GM23338 (cell line): ENCODE measurements around the gene DACH1. TPM values are rescaled to one million over a fixed set of nuclear protein-coding genes. Genes with fewer than 3 reads are reported as not detected.

Experiments
- ATAC-seq: fragments of 200-7000 bp; cut with Tn5 transposase; 3 replicates; pipeline ENCODE4 v1.9.1; 2020
- DNase-seq: peaks from one replicate; pipeline ENCODE4 v3.0.0-alpha.2; 2015; ENCODE audit warnings: low spot score
- H2AFZ ChIP-seq: fragments of 200-600 bp; sonication (generic); 2 replicates; pipeline ENCODE4 v1.8.0; 2016; ENCODE audit warnings: antibody characterized with exemption, mild to moderate bottlenecking, moderate library complexity
- H3F3A ChIP-seq: fragments of 200-600 bp; sonication (generic); replicated peaks from 2 replicates; pipeline ENCODE4 v1.8.0; 2017; ENCODE audit warnings: antibody characterized with exemption, mixed run types, low read depth
- H3K27ac ChIP-seq: fragments of 200-600 bp; sonication (generic); 2 replicates; pipeline ENCODE4 v1.6.1; 2016; ENCODE audit warnings: low read depth
- H3K27me3 ChIP-seq: fragments of 200-600 bp; sonication (generic); 2 replicates; pipeline ENCODE4 v1.8.0; 2016; ENCODE audit warnings: mild to moderate bottlenecking, mixed run types, moderate library complexity; ENCODE audit not compliant: insufficient read depth
- H3K36me3 ChIP-seq: fragments of 200-600 bp; sonication (generic); 2 replicates; pipeline ENCODE4 v1.8.0; 2016; ENCODE audit warnings: mild to moderate bottlenecking; ENCODE audit not compliant: insufficient read depth
- H3K4me1 ChIP-seq: fragments of 200-600 bp; sonication (generic); 2 replicates; pipeline ENCODE4 v1.8.0; 2016; ENCODE audit warnings: mild to moderate bottlenecking, moderate library complexity; ENCODE audit not compliant: insufficient read depth
- H3K4me2 ChIP-seq: fragments of 200-600 bp; sonication (generic); 2 replicates; pipeline ENCODE4 v1.7.1; 2017; ENCODE audit warnings: mixed run types
- H3K4me3 ChIP-seq: fragments of 200-600 bp; sonication (generic); 2 replicates; pipeline ENCODE4 v1.6.1; 2016; ENCODE audit warnings: mixed run types
- H3K79me2 ChIP-seq: fragments of 200-600 bp; sonication (generic); replicated peaks from 2 replicates; pipeline ENCODE4 v1.8.0; 2017; ENCODE audit warnings: mild to moderate bottlenecking; ENCODE audit not compliant: insufficient read depth
- H3K9me2 ChIP-seq: fragments of 200-600 bp; sonication (generic); 2 replicates; pipeline ENCODE4 v1.8.0; 2017; ENCODE audit not compliant: insufficient read depth
- H4K20me1 ChIP-seq: fragments of 200-600 bp; sonication (generic); replicated peaks from 2 replicates; pipeline ENCODE4 v1.8.0; 2017; ENCODE audit warnings: mild to moderate bottlenecking; ENCODE audit not compliant: insufficient read depth
- H3K27ac Mint-ChIP-seq: 2 replicates; pipeline ENCODE4 v1.8.0; 2020; ENCODE audit warnings: inconsistent platforms, mild to moderate bottlenecking, moderate library complexity, mixed read lengths
- H3K27me3 Mint-ChIP-seq: 3 replicates; pipeline ENCODE4 v1.8.0; 2022; ENCODE audit warnings: low read depth, mild to moderate bottlenecking, moderate library complexity, mixed read lengths, inconsistent platforms; ENCODE audit not compliant: insufficient read depth, poor library complexity
- H3K36me3 Mint-ChIP-seq: 3 replicates; pipeline ENCODE4 v1.8.0; 2021; ENCODE audit warnings: low read depth, mild to moderate bottlenecking, inconsistent platforms, moderate library complexity, mixed read lengths
- H3K4me1 Mint-ChIP-seq: 3 replicates; pipeline ENCODE4 v1.8.0; 2020; ENCODE audit warnings: mild to moderate bottlenecking, inconsistent platforms, mixed read lengths
- H3K4me3 Mint-ChIP-seq: 3 replicates; pipeline ENCODE4 v1.8.0; 2021; ENCODE audit warnings: moderate library complexity, mild to moderate bottlenecking, inconsistent platforms, mixed read lengths
- H3K9me3 Mint-ChIP-seq: 3 replicates; pipeline ENCODE4 v1.8.0; 2020; ENCODE audit warnings: moderate library complexity, mild to moderate bottlenecking, inconsistent platforms, mixed read lengths
- CREB1 ChIP-seq: fragments of 250-450 bp; sonication (Bioruptor Pico); IDR thresholded peaks from 2 replicates; pipeline ENCODE4 v1.5.0; 2020; ENCODE audit warnings: low read depth, mild to moderate bottlenecking, moderate library complexity
- EZH2 ChIP-seq: fragments of 200-600 bp; sonication (generic); IDR thresholded peaks from one replicate; pipeline ENCODE4 v1.8.0; 2017; ENCODE audit warnings: antibody characterized with exemption, mild to moderate bottlenecking, low read depth; ENCODE audit not compliant: unreplicated experiment
- EZH2phosphoT487 ChIP-seq: fragments of 200-600 bp; sonication (generic); IDR thresholded peaks from one replicate; pipeline ENCODE4 v1.8.1; 2018; ENCODE audit warnings: antibody characterized with exemption; ENCODE audit not compliant: unreplicated experiment
- JUNB ChIP-seq: IDR thresholded peaks from one replicate; pipeline ENCODE4 v1.6.1; 2016; ENCODE audit warnings: antibody characterized with exemption; ENCODE audit not compliant: unreplicated experiment
- NANOG ChIP-seq: IDR thresholded peaks from 2 replicates; pipeline ENCODE4 v1.6.1; 2016; ENCODE audit warnings: antibody characterized with exemption, borderline replicate concordance
- POLR2AphosphoS5 ChIP-seq: IDR thresholded peaks from 2 replicates; pipeline ENCODE4 v1.6.1; 2016; ENCODE audit warnings: antibody characterized with exemption, low read depth
- STAT1 ChIP-seq: IDR thresholded peaks from one replicate; pipeline ENCODE4 v1.6.1; 2016; ENCODE audit warnings: antibody characterized with exemption; ENCODE audit not compliant: unreplicated experiment
- ZNF114 ChIP-seq: fragments of 250-450 bp; sonication (Bioruptor Pico); IDR thresholded peaks from 2 replicates; pipeline ENCODE4 v1.5.0; 2020; ENCODE audit warnings: mild to moderate bottlenecking, moderate library complexity
- ZNF331 ChIP-seq: fragments of 250-450 bp; sonication (Bioruptor Pico); IDR thresholded peaks from 2 replicates; pipeline ENCODE4 v1.5.0; 2020; ENCODE audit warnings: low read depth, mild to moderate bottlenecking, moderate library complexity
- polyA plus RNA-seq: library from polyadenylated mRNA; unstranded; fragments of >200 nt; fragmentation: Nextera tagmentation; extraction: Ambion mirVana; gene quantifications from 2 replicates; pipeline ENCODE4 v1.2.1, GENCODE V29; 2016
- total RNA-seq: library from RNA; depleted of rRNA; stranded (reverse); fragments of >200 nt; shearing (Covaris generic); gene quantifications from 2 replicates; pipeline ENCODE4 v1.2.3, GENCODE V29; 2014
- TF ChIP-seq, protein P1 (sequence below): IDR thresholded peaks from one replicate; pipeline ENCODE4 v1.6.1; 2018; ENCODE audit warnings: antibody characterized with exemption; ENCODE audit not compliant: unreplicated experiment
- TF ChIP-seq, protein P2 (sequence below), 2 experiments: fragments of 200-600 bp in 1 of 2; sonication (generic) in 1 of 2; conservative IDR thresholded peaks; 2 replicates each; pipeline versions ENCODE4 v1.5.1 to v1.6.1; 2016 to 2017; ENCODE audit warnings: antibody characterized with exemption in 2 of 2, low read depth in 2 of 2, mild to moderate bottlenecking in 2 of 2, moderate library complexity in 1 of 2
- TF ChIP-seq, protein P3 (sequence below): IDR thresholded peaks from 2 replicates; pipeline ENCODE4 v1.6.1; 2016; ENCODE audit warnings: antibody characterized with exemption
- TF ChIP-seq, protein P4 (sequence below): fragments of 250-450 bp; sonication (Bioruptor Pico); IDR thresholded peaks from 2 replicates; pipeline ENCODE4 v1.5.0; 2020; ENCODE audit warnings: mild to moderate bottlenecking, moderate library complexity

The DACH1 gene
- total and polyA plus RNA-seq, 2 experiments from 2014 or later = 0.45 to 0.57 TPM

- H3F3A ChIP-seq = peaks cover 5% of the 10 kb centered on the region; the same call in 1 of the 2 replicates
- Mint-ChIP-seq H3K27ac (no peak overlapping the region), H3K9me3 (0 out of 3 replicates have a peak, but pooled peaks cover 2% of the 10 kb centered on the region), H3K27me3 (peaks cover 37% of the 10 kb centered on the region), H3K36me3 (no peaks in the 10 kb centered on the region), H3K4me3 (no peak overlapping the region), H3K4me1 (peaks cover 7% of the 10 kb centered on the region)
- DNase-seq (no peak), ATAC-seq (no peak)
- H2AFZ ChIP-seq = no peak overlapping the region
- H3K4me1 ChIP-seq = peaks cover 8% of the 10 kb centered on the region
- no peaks in the 10 kb centered on the region for H3K36me3 ChIP-seq
- H3K9me2 ChIP-seq = no peaks in the 10 kb centered on the region
- H3K27me3 ChIP-seq = peaks cover 63% of the 10 kb centered on the region
- H3K79me2 ChIP-seq = no peaks in the 10 kb centered on the region
- no peak overlapping the region for H3K4me2 ChIP-seq
- H3K27ac ChIP-seq = no peak overlapping the region
- no peak overlapping the region for H3K4me3 ChIP-seq
- TF ChIP-seq CREB1 (CRISPR knock-in tag) (no peak), ZNF331 (CRISPR knock-in tag) (no peak), JUNB (no peak), ZNF114 (CRISPR knock-in tag) (no peak), POLR2AphosphoS5 (no peak), STAT1 (no peak), NANOG (no peak), EZH2 (no peak), EZH2phosphoT487 (no peak)
- TF ChIP-seq, protein P1, sequence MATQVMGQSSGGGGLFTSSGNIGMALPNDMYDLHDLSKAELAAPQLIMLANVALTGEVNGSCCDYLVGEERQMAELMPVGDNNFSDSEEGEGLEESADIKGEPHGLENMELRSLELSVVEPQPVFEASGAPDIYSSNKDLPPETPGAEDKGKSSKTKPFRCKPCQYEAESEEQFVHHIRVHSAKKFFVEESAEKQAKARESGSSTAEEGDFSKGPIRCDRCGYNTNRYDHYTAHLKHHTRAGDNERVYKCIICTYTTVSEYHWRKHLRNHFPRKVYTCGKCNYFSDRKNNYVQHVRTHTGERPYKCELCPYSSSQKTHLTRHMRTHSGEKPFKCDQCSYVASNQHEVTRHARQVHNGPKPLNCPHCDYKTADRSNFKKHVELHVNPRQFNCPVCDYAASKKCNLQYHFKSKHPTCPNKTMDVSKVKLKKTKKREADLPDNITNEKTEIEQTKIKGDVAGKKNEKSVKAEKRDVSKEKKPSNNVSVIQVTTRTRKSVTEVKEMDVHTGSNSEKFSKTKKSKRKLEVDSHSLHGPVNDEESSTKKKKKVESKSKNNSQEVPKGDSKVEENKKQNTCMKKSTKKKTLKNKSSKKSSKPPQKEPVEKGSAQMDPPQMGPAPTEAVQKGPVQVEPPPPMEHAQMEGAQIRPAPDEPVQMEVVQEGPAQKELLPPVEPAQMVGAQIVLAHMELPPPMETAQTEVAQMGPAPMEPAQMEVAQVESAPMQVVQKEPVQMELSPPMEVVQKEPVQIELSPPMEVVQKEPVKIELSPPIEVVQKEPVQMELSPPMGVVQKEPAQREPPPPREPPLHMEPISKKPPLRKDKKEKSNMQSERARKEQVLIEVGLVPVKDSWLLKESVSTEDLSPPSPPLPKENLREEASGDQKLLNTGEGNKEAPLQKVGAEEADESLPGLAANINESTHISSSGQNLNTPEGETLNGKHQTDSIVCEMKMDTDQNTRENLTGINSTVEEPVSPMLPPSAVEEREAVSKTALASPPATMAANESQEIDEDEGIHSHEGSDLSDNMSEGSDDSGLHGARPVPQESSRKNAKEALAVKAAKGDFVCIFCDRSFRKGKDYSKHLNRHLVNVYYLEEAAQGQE = no peak
- TF ChIP-seq, protein P2, sequence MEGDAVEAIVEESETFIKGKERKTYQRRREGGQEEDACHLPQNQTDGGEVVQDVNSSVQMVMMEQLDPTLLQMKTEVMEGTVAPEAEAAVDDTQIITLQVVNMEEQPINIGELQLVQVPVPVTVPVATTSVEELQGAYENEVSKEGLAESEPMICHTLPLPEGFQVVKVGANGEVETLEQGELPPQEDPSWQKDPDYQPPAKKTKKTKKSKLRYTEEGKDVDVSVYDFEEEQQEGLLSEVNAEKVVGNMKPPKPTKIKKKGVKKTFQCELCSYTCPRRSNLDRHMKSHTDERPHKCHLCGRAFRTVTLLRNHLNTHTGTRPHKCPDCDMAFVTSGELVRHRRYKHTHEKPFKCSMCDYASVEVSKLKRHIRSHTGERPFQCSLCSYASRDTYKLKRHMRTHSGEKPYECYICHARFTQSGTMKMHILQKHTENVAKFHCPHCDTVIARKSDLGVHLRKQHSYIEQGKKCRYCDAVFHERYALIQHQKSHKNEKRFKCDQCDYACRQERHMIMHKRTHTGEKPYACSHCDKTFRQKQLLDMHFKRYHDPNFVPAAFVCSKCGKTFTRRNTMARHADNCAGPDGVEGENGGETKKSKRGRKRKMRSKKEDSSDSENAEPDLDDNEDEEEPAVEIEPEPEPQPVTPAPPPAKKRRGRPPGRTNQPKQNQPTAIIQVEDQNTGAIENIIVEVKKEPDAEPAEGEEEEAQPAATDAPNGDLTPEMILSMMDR (conservative IDR thresholded peaks at IDR 0.05; ENCODE audit: low read depth in 2 of 2) = no peak
- TF ChIP-seq, protein P3, sequence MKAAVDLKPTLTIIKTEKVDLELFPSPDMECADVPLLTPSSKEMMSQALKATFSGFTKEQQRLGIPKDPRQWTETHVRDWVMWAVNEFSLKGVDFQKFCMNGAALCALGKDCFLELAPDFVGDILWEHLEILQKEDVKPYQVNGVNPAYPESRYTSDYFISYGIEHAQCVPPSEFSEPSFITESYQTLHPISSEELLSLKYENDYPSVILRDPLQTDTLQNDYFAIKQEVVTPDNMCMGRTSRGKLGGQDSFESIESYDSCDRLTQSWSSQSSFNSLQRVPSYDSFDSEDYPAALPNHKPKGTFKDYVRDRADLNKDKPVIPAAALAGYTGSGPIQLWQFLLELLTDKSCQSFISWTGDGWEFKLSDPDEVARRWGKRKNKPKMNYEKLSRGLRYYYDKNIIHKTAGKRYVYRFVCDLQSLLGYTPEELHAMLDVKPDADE = no peak
- TF ChIP-seq, protein P4, sequence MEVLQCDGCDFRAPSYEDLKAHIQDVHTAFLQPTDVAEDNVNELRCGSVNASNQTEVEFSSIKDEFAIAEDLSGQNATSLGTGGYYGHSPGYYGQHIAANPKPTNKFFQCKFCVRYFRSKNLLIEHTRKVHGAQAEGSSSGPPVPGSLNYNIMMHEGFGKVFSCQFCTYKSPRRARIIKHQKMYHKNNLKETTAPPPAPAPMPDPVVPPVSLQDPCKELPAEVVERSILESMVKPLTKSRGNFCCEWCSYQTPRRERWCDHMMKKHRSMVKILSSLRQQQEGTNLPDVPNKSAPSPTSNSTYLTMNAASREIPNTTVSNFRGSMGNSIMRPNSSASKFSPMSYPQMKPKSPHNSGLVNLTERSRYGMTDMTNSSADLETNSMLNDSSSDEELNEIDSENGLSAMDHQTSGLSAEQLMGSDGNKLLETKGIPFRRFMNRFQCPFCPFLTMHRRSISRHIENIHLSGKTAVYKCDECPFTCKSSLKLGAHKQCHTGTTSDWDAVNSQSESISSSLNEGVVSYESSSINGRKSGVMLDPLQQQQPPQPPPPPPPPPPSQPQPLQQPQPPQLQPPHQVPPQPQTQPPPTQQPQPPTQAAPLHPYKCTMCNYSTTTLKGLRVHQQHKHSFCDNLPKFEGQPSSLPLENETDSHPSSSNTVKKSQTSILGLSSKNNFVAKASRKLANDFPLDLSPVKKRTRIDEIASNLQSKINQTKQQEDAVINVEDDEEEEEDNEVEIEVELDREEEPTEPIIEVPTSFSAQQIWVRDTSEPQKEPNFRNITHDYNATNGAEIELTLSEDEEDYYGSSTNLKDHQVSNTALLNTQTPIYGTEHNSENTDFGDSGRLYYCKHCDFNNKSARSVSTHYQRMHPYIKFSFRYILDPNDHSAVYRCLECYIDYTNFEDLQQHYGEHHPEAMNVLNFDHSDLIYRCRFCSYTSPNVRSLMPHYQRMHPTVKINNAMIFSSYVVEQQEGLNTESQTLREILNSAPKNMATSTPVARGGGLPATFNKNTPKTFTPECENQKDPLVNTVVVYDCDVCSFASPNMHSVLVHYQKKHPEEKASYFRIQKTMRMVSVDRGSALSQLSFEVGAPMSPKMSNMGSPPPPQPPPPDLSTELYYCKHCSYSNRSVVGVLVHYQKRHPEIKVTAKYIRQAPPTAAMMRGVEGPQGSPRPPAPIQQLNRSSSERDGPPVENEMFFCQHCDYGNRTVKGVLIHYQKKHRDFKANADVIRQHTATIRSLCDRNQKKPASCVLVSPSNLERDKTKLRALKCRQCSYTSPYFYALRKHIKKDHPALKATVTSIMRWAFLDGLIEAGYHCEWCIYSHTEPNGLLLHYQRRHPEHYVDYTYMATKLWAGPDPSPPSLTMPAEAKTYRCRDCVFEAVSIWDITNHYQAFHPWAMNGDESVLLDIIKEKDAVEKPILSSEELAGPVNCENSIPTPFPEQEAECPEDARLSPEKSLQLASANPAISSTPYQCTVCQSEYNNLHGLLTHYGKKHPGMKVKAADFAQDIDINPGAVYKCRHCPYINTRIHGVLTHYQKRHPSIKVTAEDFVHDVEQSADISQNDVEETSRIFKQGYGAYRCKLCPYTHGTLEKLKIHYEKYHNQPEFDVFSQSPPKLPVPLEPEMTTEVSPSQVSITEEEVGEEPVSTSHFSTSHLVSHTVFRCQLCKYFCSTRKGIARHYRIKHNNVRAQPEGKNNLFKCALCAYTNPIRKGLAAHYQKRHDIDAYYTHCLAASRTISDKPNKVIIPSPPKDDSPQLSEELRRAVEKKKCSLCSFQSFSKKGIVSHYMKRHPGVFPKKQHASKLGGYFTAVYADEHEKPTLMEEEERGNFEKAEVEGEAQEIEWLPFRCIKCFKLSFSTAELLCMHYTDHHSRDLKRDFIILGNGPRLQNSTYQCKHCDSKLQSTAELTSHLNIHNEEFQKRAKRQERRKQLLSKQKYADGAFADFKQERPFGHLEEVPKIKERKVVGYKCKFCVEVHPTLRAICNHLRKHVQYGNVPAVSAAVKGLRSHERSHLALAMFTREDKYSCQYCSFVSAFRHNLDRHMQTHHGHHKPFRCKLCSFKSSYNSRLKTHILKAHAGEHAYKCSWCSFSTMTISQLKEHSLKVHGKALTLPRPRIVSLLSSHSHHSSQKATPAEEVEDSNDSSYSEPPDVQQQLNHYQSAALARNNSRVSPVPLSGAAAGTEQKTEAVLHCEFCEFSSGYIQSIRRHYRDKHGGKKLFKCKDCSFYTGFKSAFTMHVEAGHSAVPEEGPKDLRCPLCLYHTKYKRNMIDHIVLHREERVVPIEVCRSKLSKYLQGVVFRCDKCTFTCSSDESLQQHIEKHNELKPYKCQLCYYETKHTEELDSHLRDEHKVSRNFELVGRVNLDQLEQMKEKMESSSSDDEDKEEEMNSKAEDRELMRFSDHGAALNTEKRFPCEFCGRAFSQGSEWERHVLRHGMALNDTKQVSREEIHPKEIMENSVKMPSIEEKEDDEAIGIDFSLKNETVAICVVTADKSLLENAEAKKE (CRISPR knock-in tag) = no peak
- H4K20me1 ChIP-seq = no peaks in the 10 kb centered on the region
Observed at GRCh38 chr13:71862459-71862943, 4.5 kb downstream of the DACH1 start.
